Measurements from ENCODE around the gene SPTLC1. TPM values are rescaled to one million over a fixed set of nuclear protein-coding genes. Genes with fewer than 3 reads are reported as not detected.

SPTLC1 gene
- total and polyA plus RNA-seq, 4 donors: 20.8 to 137 (median 58.6) TPM

- Histone ChIP-seq H3K4me3 (no peak overlapping the region), H3K9me3 (ENCODE audit: control insufficient read depth in 4 of 4, insufficient read depth in 3 of 4, low read length in 3 of 4) (peaks cover 0 to 11% (median 4%) of the 10 kb centered on the region in 4 donors), H3K9ac (ENCODE audit: insufficient read depth in 1 of 2, low read length in 2 of 2) (no peak overlapping the region), H3K27ac (ENCODE audit: low read depth in 1 of 2, low read length in 1 of 2) (no peak overlapping the region), H3K36me3 (ENCODE audit: control insufficient read depth in 4 of 4, insufficient read depth in 4 of 4, low read length in 4 of 4) (peaks cover 13 to 36% (median 23%) of the 10 kb centered on the region in 4 donors), H3K4me1 (ENCODE audit: control insufficient read depth in 5 of 5, insufficient read depth in 5 of 5, low read length in 5 of 5) (peaks cover 0 to 2% (median 0%) of the 10 kb centered on the region in 5 donors), H3K27me3 (ENCODE audit: control insufficient read depth in 3 of 3, insufficient read depth in 3 of 3, low read length in 2 of 3) (no peaks in the 10 kb centered on the region)
- ATAC-seq (ENCODE audit: insufficient read depth, low FRiP score) (no peak), DNase-seq (no peak)
- TF ChIP-seq, protein P1, sequence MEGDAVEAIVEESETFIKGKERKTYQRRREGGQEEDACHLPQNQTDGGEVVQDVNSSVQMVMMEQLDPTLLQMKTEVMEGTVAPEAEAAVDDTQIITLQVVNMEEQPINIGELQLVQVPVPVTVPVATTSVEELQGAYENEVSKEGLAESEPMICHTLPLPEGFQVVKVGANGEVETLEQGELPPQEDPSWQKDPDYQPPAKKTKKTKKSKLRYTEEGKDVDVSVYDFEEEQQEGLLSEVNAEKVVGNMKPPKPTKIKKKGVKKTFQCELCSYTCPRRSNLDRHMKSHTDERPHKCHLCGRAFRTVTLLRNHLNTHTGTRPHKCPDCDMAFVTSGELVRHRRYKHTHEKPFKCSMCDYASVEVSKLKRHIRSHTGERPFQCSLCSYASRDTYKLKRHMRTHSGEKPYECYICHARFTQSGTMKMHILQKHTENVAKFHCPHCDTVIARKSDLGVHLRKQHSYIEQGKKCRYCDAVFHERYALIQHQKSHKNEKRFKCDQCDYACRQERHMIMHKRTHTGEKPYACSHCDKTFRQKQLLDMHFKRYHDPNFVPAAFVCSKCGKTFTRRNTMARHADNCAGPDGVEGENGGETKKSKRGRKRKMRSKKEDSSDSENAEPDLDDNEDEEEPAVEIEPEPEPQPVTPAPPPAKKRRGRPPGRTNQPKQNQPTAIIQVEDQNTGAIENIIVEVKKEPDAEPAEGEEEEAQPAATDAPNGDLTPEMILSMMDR (IDR thresholded peaks at IDR 0.05; ENCODE audit: control extremely low read depth, extremely low read depth): no peak
- 95 to 96% methylated on average over 5 of the region's 5 CpGs for WGBS, 2 donors
These were observed 49.0 kb downstream of the SPTLC1 start for GRCh38 chr9:92066168-92066567.

DNA sequence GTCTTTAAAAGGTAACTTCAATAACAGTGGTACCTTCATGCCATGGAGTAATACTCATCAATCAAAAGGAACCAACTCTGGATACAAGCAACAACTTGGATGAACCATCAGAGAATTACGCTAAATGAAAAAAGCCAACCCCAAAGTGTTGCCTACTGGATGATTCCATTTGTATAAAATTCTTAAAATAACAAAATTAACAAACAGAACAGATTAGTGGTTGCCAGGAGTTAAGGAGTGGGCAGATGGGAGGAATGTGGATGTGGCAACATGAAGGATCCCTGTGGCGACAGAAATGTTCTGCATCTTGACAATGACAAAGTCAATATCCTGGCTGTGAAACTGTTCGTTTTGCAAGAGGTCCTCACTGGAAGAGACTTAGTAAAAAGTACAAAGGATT, 50.5 kb downstream of the SPTLC1 start:
- no peaks in the 10 kb centered on the region for H3K27me3 ChIP-seq (ENCODE audit: control insufficient read depth in 3 of 3, insufficient read depth in 3 of 3, low read length in 2 of 3)
- DNase-seq (peak in 1 of 3 donors; percentile 4), ATAC-seq (ENCODE audit: insufficient read depth, low FRiP score) (no peak)
- no peak overlapping the region for H3K4me3 ChIP-seq
- TF ChIP-seq, protein P1 (IDR thresholded peaks at IDR 0.05; ENCODE audit: control extremely low read depth, extremely low read depth): no peak
- H3K9me3 ChIP-seq (ENCODE audit: control insufficient read depth in 4 of 4, insufficient read depth in 3 of 4, low read length in 3 of 4): peaks cover 0 to 14% (median 4%) of the 10 kb centered on the region in 4 donors
- no peak overlapping the region for H3K27ac ChIP-seq (ENCODE audit: low read depth in 1 of 2, low read length in 1 of 2)
- no peak overlapping the region for H3K9ac ChIP-seq (ENCODE audit: insufficient read depth in 1 of 2, low read length in 2 of 2)
- H3K4me1 ChIP-seq (ENCODE audit: control insufficient read depth in 5 of 5, insufficient read depth in 5 of 5, low read length in 5 of 5): peaks cover 0 to 2% (median 0%) of the 10 kb centered on the region in 5 donors
- peaks cover 10 to 36% (median 23%) of the 10 kb centered on the region in 4 donors for H3K36me3 ChIP-seq (ENCODE audit: control insufficient read depth in 4 of 4, insufficient read depth in 4 of 4, low read length in 4 of 4)
- 72 to 74% methylated on average over 3 of the region's 3 CpGs for WGBS, 2 donors

DNA sequence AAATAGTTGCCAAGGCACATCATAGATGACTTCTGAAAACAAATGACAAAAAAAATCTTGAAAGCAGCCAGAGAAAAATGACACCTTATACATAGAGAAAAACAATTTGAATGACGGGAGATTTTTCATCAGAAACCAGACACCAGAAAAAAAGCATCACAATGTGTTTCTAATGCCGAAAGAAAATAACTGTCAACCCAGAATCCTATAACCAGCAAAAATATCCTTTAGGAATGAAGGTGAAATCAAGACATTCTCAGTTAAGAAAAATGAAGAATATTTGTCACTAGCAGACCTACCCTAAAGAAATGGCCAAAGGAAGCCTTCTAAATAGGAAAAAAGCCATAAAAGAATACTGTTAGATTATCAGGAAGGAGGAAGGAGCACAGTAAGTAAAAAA, 54.0 kb downstream of the SPTLC1 start:
- no peak for ATAC-seq (ENCODE audit: insufficient read depth, low FRiP score)
- H3K27me3 ChIP-seq (ENCODE audit: control insufficient read depth in 3 of 3, insufficient read depth in 3 of 3, low read length in 2 of 3): no peaks in the 10 kb centered on the region
- H3K4me1 ChIP-seq (ENCODE audit: control insufficient read depth in 5 of 5, insufficient read depth in 5 of 5, low read length in 5 of 5): peaks cover 0 to 3% (median 0%) of the 10 kb centered on the region in 5 donors
- H3K4me3 ChIP-seq: no peak overlapping the region
- DNase-seq: peak in 1 of 3 donors; percentile 26
- no peak overlapping the region for H3K27ac ChIP-seq (ENCODE audit: low read depth in 1 of 2, low read length in 1 of 2)
- peaks cover 12 to 39% (median 15%) of the 10 kb centered on the region in 4 donors for H3K36me3 ChIP-seq (ENCODE audit: control insufficient read depth in 4 of 4, insufficient read depth in 4 of 4, low read length in 4 of 4)
- H3K9ac ChIP-seq (ENCODE audit: insufficient read depth in 1 of 2, low read length in 2 of 2): no peak overlapping the region
- 97 to 100% methylated on average over 2 of the region's 2 CpGs for WGBS, 2 donors
- peaks cover 0 to 14% (median 4%) of the 10 kb centered on the region in 4 donors for H3K9me3 ChIP-seq (ENCODE audit: control insufficient read depth in 4 of 4, insufficient read depth in 3 of 4, low read length in 3 of 4)
- TF ChIP-seq, protein P1 (IDR thresholded peaks at IDR 0.05; ENCODE audit: control extremely low read depth, extremely low read depth): no peak

GRCh38 chr9:92059661-92060060, 55.6 kb downstream of the SPTLC1 start:
- ATAC-seq (ENCODE audit: insufficient read depth, low FRiP score) (no peak), DNase-seq (no peak)
- TF ChIP-seq, protein P1 (IDR thresholded peaks at IDR 0.05; ENCODE audit: control extremely low read depth, extremely low read depth): no peak
- H3K27me3 ChIP-seq (ENCODE audit: control insufficient read depth in 3 of 3, insufficient read depth in 3 of 3, low read length in 2 of 3): no peaks in the 10 kb centered on the region
- peaks cover 0 to 14% (median 4%) of the 10 kb centered on the region in 4 donors for H3K9me3 ChIP-seq (ENCODE audit: control insufficient read depth in 4 of 4, insufficient read depth in 3 of 4, low read length in 3 of 4)
- H3K9ac ChIP-seq (ENCODE audit: insufficient read depth in 1 of 2, low read length in 2 of 2): no peak overlapping the region
- H3K36me3 ChIP-seq (ENCODE audit: control insufficient read depth in 4 of 4, insufficient read depth in 4 of 4, low read length in 4 of 4): peaks cover 13 to 33% (median 19%) of the 10 kb centered on the region in 4 donors
- 95 to 96% methylated on average over 3 of the region's 3 CpGs for WGBS, 2 donors
- no peak overlapping the region for H3K27ac ChIP-seq (ENCODE audit: low read depth in 1 of 2, low read length in 1 of 2)
- H3K4me3 ChIP-seq: no peak overlapping the region
- H3K4me1 ChIP-seq (ENCODE audit: control insufficient read depth in 5 of 5, insufficient read depth in 5 of 5, low read length in 5 of 5): peaks cover 0 to 1% (median 0%) of the 10 kb centered on the region in 5 donors
